Liver (tissue), 9 donors: Measurements from ENCODE around the gene MFRP. TPM values are rescaled to one million over a fixed set of nuclear protein-coding genes. Genes with fewer than 3 reads are reported as not detected.
A peak's percentile ranks its signal among the peaks of the same experiment; 100 is the strongest.

Experiments used
- DNase-seq: peaks from one replicate; pipeline ENCODE4 v3.0.0-alpha.2; 2017; ENCODE audit warnings: low spot score
- H3K27ac ChIP-seq, 2 donors: one replicate each; pipeline ENCODE4 v1.7.0; 2013; ENCODE audit warnings: inconsistent platforms in 2 of 2, low read length in 2 of 2, control low read depth in 1 of 2, low read depth in 1 of 2, mild to moderate bottlenecking in 1 of 2
- H3K27me3 ChIP-seq, 4 donors: one replicate each; pipeline versions ENCODE4 v1.6.1 to v1.7.0; 2013; ENCODE audit warnings: low read length in 3 of 4, inconsistent platforms in 1 of 4, mild to moderate bottlenecking in 1 of 4, moderate library complexity in 1 of 4; ENCODE audit not compliant: control insufficient read depth in 4 of 4, insufficient read depth in 4 of 4
- H3K36me3 ChIP-seq, 4 donors: one replicate each; pipeline versions ENCODE4 v1.6.1 to v1.7.0; 2013; ENCODE audit warnings: low read length in 3 of 4, mild to moderate bottlenecking in 3 of 4, low read depth in 1 of 4, moderate library complexity in 1 of 4; ENCODE audit not compliant: control insufficient read depth in 4 of 4, insufficient read depth in 3 of 4
- H3K4me1 ChIP-seq, 4 donors: one replicate each; pipeline versions ENCODE4 v1.6.1 to v1.7.0; 2013; ENCODE audit warnings: low read length in 3 of 4, mild to moderate bottlenecking in 3 of 4, moderate library complexity in 1 of 4; ENCODE audit not compliant: control insufficient read depth in 4 of 4, insufficient read depth in 4 of 4
- H3K4me3 ChIP-seq, 3 donors: one replicate each; pipeline versions ENCODE4 v1.6.1 to v1.7.0; 2013; ENCODE audit warnings: low read length in 3 of 3, control low read depth in 1 of 3, low read depth in 1 of 3, mild to moderate bottlenecking in 1 of 3
- H3K9ac ChIP-seq, 2 donors: one replicate each; pipeline ENCODE4 v1.7.0; 2013; ENCODE audit warnings: low read length in 2 of 2, mild to moderate bottlenecking in 2 of 2, moderate library complexity in 2 of 2, control low read depth in 1 of 2, low read depth in 1 of 2
- H3K9me3 ChIP-seq, 4 donors: one replicate each; pipeline versions ENCODE4 v1.6.1 to v1.7.0; 2013; ENCODE audit warnings: low read length in 3 of 4; ENCODE audit not compliant: control insufficient read depth in 4 of 4
- CTCF ChIP-seq: fragments of 150-350 bp; IDR thresholded peaks from 2 replicates; pipeline ENCODE4 v1.5.1; 2017; ENCODE audit warnings: improper control_type of control experiment, low read depth, low read length; ENCODE audit not compliant: missing input control
- EGR1 ChIP-seq, 2 donors: IDR thresholded peaks; 2 replicates each; pipeline ENCODE4 v1.6.1; 2016 to 2018; ENCODE audit warnings: antibody characterized with exemption in 2 of 2, low read depth in 2 of 2
- FOXA1 ChIP-seq: IDR thresholded peaks from 2 replicates; pipeline ENCODE4 v1.6.1; 2016; ENCODE audit warnings: antibody characterized with exemption
- FOXA2 ChIP-seq: IDR thresholded peaks from 2 replicates; pipeline ENCODE4 v1.6.1; 2016; ENCODE audit warnings: antibody characterized with exemption
- GABPA ChIP-seq, 2 donors: IDR thresholded peaks in 1 of 2; conservative IDR thresholded peaks in 1 of 2; 2 replicates each; pipeline ENCODE4 v1.6.1; 2016; ENCODE audit warnings: antibody characterized with exemption in 2 of 2, mild to moderate bottlenecking in 1 of 2, moderate library complexity in 1 of 2
- HNF4A ChIP-seq, 2 donors: conservative IDR thresholded peaks; 2 replicates each; pipeline ENCODE4 v1.6.1; 2016; ENCODE audit warnings: antibody characterized with exemption in 2 of 2, mild to moderate bottlenecking in 2 of 2
- HNF4G ChIP-seq: IDR thresholded peaks from 2 replicates; pipeline ENCODE4 v1.6.1; 2016; ENCODE audit warnings: antibody characterized with exemption
- JUND ChIP-seq, 2 donors: IDR thresholded peaks; 2 replicates each; pipeline ENCODE4 v1.6.1; 2016; ENCODE audit warnings: antibody characterized with exemption in 2 of 2
- MAX ChIP-seq: IDR thresholded peaks from 2 replicates; pipeline ENCODE4 v1.6.1; 2016; ENCODE audit warnings: antibody characterized with exemption
- NR2F2 ChIP-seq: IDR thresholded peaks from 2 replicates; pipeline ENCODE4 v1.6.1; 2016; ENCODE audit warnings: antibody characterized with exemption
- RAD21 ChIP-seq, 2 donors: IDR thresholded peaks; 2 replicates each; pipeline ENCODE4 v1.6.1; 2016; ENCODE audit warnings: antibody characterized with exemption in 2 of 2, mild to moderate bottlenecking in 2 of 2
- RXRA ChIP-seq, 2 donors: IDR thresholded peaks; 2 replicates each; pipeline ENCODE4 v1.6.1; 2017 to 2018; ENCODE audit warnings: antibody characterized with exemption in 2 of 2, mild to moderate bottlenecking in 1 of 2
- SP1 ChIP-seq: IDR thresholded peaks from 2 replicates; pipeline ENCODE4 v1.6.1; 2018; ENCODE audit warnings: antibody characterized with exemption, mild to moderate bottlenecking
- TAF1 ChIP-seq: conservative IDR thresholded peaks from 2 replicates; pipeline ENCODE4 v1.6.1; 2016; ENCODE audit warnings: antibody characterized with exemption, mild to moderate bottlenecking
- YY1 ChIP-seq: IDR thresholded peaks from 2 replicates; pipeline ENCODE4 v1.6.1; 2016; ENCODE audit warnings: antibody characterized with exemption, mild to moderate bottlenecking
- WGBS: extraction: QIAGEN DNeasy Blood & Tissue Kit; methylation state at CpG from one replicate; pipeline ENCODE4 v1.1.7; 2013; 5-methylcytosine and 5-hydroxymethylcytosine counted together
- polyA plus RNA-seq, 2 donors: library from polyadenylated mRNA; stranded (reverse) in 1 of 2; unstranded in 1 of 2; fragments of 200-250 nt in 1 of 2; fragments of >200 nt in 1 of 2; fragmentation: Nextera tagmentation in 1 of 2; extraction: Ambion mirVana in 1 of 2; gene quantifications; one replicate each; pipeline versions ENCODE4 v1.2.1 to v1.2.3, GENCODE V29; 2013 to 2015
- total RNA-seq, 2 donors: library from RNA; depleted of rRNA; stranded (reverse); fragments of >200 nt; gene quantifications; one replicate each; pipeline ENCODE4 v1.2.3, GENCODE V29; 2014
- TF ChIP-seq, protein P1 (sequence below): IDR thresholded peaks from 2 replicates; pipeline ENCODE4 v1.6.1; 2016; ENCODE audit warnings: antibody characterized with exemption
- TF ChIP-seq, protein P2 (sequence below): IDR thresholded peaks from 2 replicates; pipeline ENCODE4 v1.6.1; 2016; ENCODE audit warnings: antibody characterized with exemption
- TF ChIP-seq, protein P3 (sequence below): IDR thresholded peaks from 2 replicates; pipeline ENCODE4 v1.6.1; 2016; ENCODE audit warnings: antibody characterized with exemption, mild to moderate bottlenecking
- donor health status: healthy.
- donor health status: healthy.
- donor health status: healthy.
- donor health status: healthy.
- donor health status: healthy.

Gene MFRP
- total and polyA plus RNA-seq, 4 donors = not detected

DNA sequence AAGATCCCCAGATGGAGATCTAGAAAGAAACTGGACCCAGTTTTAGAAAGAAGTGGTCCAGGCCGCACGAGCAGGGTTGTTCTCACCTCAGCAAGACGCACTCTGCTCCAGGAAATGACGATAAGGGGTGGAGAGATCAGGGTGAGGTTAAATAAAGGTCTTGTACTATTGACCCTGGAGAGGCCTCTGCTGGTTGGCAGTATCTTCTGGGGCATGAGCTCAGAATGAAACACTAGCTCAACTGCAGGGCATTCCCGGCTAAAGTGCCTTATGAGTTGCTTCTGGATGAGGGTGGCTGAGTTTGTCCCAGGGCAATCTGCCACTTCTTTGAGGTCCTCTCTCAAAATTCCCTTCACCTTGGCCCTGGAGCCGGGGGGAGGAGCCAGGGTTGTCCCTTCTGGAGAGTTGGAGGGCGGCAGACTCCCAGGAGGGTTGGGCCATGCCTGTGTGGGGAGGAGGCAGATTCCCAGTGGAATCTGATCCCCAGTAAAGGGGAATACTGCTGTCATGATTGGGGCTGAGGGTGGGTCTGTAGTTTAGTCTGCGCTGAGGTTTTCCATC lies 24.1 kb upstream of the MFRP start (continued):
- TF ChIP-seq JUND (IDR thresholded peaks at IDR 0.05) (peak; percentile 58 to 78), FOXA2 (peak; percentile 59), HNF4A (conservative IDR thresholded peaks at IDR 0.05) (peak; percentile 92 to 93)

DNA sequence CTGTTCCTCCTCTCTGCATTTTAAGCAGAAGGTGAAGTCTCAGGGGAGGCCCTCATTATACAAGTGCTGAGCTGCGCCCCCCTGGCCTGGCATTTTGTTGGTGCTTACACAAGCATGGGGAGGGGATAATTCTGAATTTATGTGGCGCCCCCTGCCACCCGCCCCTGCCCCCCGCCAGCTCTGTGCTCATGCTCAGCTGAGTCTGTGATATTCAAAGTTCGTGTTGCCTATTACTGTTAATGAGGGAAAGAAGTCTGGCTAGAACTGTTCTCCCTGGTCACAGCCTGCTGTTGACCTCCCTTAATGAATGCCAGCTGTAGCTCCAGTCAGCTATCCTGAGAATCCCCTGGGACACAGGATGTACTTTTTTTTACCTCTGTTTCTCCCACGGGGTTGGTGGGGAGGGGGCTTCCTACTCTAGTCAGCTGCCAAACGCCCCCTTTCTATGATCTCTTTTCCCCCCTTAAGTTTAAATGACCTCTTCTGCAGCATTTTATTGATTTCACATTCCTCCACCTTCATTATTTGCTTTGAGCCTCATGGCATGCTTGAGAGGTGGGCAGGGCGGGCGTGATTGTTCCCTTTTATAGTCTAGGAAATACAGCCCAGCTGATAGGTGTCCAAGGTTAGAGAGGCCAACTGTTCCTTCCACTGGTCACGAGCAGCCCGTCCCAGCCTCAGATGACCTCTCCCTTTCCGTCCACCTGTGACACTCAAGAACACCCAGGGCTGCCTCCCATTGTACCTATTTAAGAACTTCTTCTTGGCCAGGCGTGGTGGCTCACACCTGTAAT lies 22.8 kb upstream of the MFRP start:
- 29% methylated on average over 13 of the region's 13 CpGs for WGBS
- DNase-seq = no peak
- Histone ChIP-seq H3K4me3 (peak overlapping the region; percentile 28 to 52 (median 42)), H3K9ac (peak overlapping the region; percentile 43 to 84), H3K36me3 (no peaks in the 10 kb centered on the region), H3K4me1 (peaks cover 15 to 86% (median 67%) of the 10 kb centered on the region in 4 donors), H3K27me3 (no peaks in the 10 kb centered on the region), H3K9me3 (no peaks in the 10 kb centered on the region), H3K27ac (peak overlapping the region; percentile 96 to 97)
- peak; percentile 32 for TF ChIP-seq MAX
- TF ChIP-seq HNF4A (conservative IDR thresholded peaks at IDR 0.05) = peak; percentile 62
- peak; percentile 51 for TF ChIP-seq NR2F2
- TF ChIP-seq RXRA (IDR thresholded peaks at IDR 0.05) = peak; percentile 87
- peak; percentile 71 for TF ChIP-seq SP1
- no peak for TF ChIP-seq TAF1
- no peak for TF ChIP-seq RAD21 (IDR thresholded peaks at IDR 0.05)
- peak; percentile 51 for TF ChIP-seq YY1

- Histone ChIP-seq H3K9ac (peak overlapping the region; percentile 43 to 84), H3K9me3 (no peaks in the 10 kb centered on the region), H3K27ac (peak overlapping the region; percentile 96 to 97), H3K27me3 (no peaks in the 10 kb centered on the region), H3K4me1 (peaks cover 19 to 87% (median 67%) of the 10 kb centered on the region in 4 donors), H3K36me3 (no peaks in the 10 kb centered on the region), H3K4me3 (peak overlapping the region; percentile 32 to 52 (median 42))
- DNase-seq = peak; percentile 56
- 27% methylated on average over 17 of the region's 17 CpGs for WGBS
- peak; percentile 47 for TF ChIP-seq TAF1
- peak; percentile 61 for TF ChIP-seq YY1
- peak; percentile 78 for TF ChIP-seq MAX
- no peak for TF ChIP-seq RAD21 (IDR thresholded peaks at IDR 0.05)
- TF ChIP-seq HNF4G = peak; percentile 98
- TF ChIP-seq, protein P1, sequence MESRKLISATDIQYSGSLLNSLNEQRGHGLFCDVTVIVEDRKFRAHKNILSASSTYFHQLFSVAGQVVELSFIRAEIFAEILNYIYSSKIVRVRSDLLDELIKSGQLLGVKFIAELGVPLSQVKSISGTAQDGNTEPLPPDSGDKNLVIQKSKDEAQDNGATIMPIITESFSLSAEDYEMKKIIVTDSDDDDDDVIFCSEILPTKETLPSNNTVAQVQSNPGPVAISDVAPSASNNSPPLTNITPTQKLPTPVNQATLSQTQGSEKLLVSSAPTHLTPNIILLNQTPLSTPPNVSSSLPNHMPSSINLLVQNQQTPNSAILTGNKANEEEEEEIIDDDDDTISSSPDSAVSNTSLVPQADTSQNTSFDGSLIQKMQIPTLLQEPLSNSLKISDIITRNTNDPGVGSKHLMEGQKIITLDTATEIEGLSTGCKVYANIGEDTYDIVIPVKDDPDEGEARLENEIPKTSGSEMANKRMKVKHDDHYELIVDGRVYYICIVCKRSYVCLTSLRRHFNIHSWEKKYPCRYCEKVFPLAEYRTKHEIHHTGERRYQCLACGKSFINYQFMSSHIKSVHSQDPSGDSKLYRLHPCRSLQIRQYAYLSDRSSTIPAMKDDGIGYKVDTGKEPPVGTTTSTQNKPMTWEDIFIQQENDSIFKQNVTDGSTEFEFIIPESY = peak; percentile 81
- peak; percentile 29 for TF ChIP-seq FOXA1
- peak in 1 of 2 donors; percentile 61 for TF ChIP-seq GABPA (IDR thresholded peaks at IDR 0.05 in 1 of 2, conservative IDR thresholded peaks at IDR 0.05 in 1 of 2)
- peak; percentile 94 for TF ChIP-seq SP1
- TF ChIP-seq, protein P2, sequence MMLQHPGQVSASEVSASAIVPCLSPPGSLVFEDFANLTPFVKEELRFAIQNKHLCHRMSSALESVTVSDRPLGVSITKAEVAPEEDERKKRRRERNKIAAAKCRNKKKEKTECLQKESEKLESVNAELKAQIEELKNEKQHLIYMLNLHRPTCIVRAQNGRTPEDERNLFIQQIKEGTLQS = peak; percentile 76
- peak; percentile 99 for TF ChIP-seq HNF4A (conservative IDR thresholded peaks at IDR 0.05)
- peak; percentile 95 to 96 for TF ChIP-seq RXRA (IDR thresholded peaks at IDR 0.05)
- peak in 1 of 2 donors; percentile 31 for TF ChIP-seq EGR1 (IDR thresholded peaks at IDR 0.05; ENCODE audit: low read depth in 2 of 2)
- peak; percentile 87 for TF ChIP-seq NR2F2
- peak; percentile 88 to 93 for TF ChIP-seq JUND (IDR thresholded peaks at IDR 0.05)
- TF ChIP-seq, protein P3, sequence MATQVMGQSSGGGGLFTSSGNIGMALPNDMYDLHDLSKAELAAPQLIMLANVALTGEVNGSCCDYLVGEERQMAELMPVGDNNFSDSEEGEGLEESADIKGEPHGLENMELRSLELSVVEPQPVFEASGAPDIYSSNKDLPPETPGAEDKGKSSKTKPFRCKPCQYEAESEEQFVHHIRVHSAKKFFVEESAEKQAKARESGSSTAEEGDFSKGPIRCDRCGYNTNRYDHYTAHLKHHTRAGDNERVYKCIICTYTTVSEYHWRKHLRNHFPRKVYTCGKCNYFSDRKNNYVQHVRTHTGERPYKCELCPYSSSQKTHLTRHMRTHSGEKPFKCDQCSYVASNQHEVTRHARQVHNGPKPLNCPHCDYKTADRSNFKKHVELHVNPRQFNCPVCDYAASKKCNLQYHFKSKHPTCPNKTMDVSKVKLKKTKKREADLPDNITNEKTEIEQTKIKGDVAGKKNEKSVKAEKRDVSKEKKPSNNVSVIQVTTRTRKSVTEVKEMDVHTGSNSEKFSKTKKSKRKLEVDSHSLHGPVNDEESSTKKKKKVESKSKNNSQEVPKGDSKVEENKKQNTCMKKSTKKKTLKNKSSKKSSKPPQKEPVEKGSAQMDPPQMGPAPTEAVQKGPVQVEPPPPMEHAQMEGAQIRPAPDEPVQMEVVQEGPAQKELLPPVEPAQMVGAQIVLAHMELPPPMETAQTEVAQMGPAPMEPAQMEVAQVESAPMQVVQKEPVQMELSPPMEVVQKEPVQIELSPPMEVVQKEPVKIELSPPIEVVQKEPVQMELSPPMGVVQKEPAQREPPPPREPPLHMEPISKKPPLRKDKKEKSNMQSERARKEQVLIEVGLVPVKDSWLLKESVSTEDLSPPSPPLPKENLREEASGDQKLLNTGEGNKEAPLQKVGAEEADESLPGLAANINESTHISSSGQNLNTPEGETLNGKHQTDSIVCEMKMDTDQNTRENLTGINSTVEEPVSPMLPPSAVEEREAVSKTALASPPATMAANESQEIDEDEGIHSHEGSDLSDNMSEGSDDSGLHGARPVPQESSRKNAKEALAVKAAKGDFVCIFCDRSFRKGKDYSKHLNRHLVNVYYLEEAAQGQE = peak; percentile 84
- no peak for TF ChIP-seq FOXA2
- TF ChIP-seq CTCF = no peak
Observed at GRCh38 chr11:119368121-119369034, 21.9 kb upstream of the MFRP start.
